Keratinocyte (primary cell): Measurements from ENCODE around the gene STEAP2. TPM values are rescaled to one million over a fixed set of nuclear protein-coding genes. Genes with fewer than 3 reads are reported as not detected.

Experiments
- DNase-seq: peaks from one replicate; pipeline ENCODE4 v3.0.0-alpha.2; 2011; ENCODE audit warnings: low read depth, missing footprints, low spot score
- FAIRE-seq: peaks from 2 replicates; lab custom pipeline; 2011; peaks lifted over from hg19 to GRCh38; lab: Jason Lieb, UNC
- H2AFZ ChIP-seq: 2 replicates; pipeline ENCODE4 v1.6.0; 2012; ENCODE audit warnings: low read length, control low read depth, inconsistent platforms; ENCODE audit not compliant: control insufficient read depth
- H3K27ac ChIP-seq: 2 replicates; pipeline ENCODE4 v1.5.1; 2011; ENCODE audit warnings: low read length; ENCODE audit not compliant: control insufficient read depth, insufficient read depth
- H3K27me3 ChIP-seq: 3 replicates; pipeline ENCODE4 v1.6.0; 2011; ENCODE audit warnings: low read length; ENCODE audit not compliant: control insufficient read depth, insufficient read depth; ENCODE audit errors: extremely low read depth
- H3K36me3 ChIP-seq, 2 experiments: 2 replicates in 1 of 2; 3 replicates in 1 of 2; pipeline ENCODE4 v1.5.1; 2011; ENCODE audit warnings: low read length in 2 of 2, mild to moderate bottlenecking in 1 of 2; ENCODE audit not compliant: control insufficient read depth in 2 of 2, insufficient read depth in 2 of 2; ENCODE audit errors: extremely low read depth in 1 of 2
- H3K4me1 ChIP-seq: 3 replicates; pipeline ENCODE4 v1.5.1; 2011; ENCODE audit warnings: low read length; ENCODE audit not compliant: control insufficient read depth, insufficient read depth; ENCODE audit errors: extremely low read depth
- H3K4me2 ChIP-seq: 3 replicates; pipeline ENCODE4 v1.6.0; 2011; ENCODE audit warnings: low read depth, low read length; ENCODE audit not compliant: control insufficient read depth, insufficient read depth; ENCODE audit errors: extremely low read depth
- H3K4me3 ChIP-seq, 3 experiments: fragments of 200-600 bp in 1 of 3; sonication (generic) in 1 of 3; 2 replicates in 2 of 3; 3 replicates in 1 of 3; pipeline ENCODE4 v1.5.1; 2011 to 2016; ENCODE audit warnings: low read length in 3 of 3, mild to moderate bottlenecking in 3 of 3, control low read depth in 2 of 3, inconsistent platforms in 1 of 3, low read depth in 1 of 3, mixed read lengths in 1 of 3, mixed run types in 1 of 3, moderate library complexity in 1 of 3; ENCODE audit not compliant: control insufficient read depth in 2 of 3, insufficient read depth in 2 of 3; ENCODE audit errors: extremely low read depth in 1 of 3
- H3K79me2 ChIP-seq: 2 replicates; pipeline ENCODE4 v1.6.0; 2012; ENCODE audit warnings: low read length; ENCODE audit not compliant: control insufficient read depth, insufficient read depth
- H3K9ac ChIP-seq: 3 replicates; pipeline ENCODE4 v1.6.0; 2011; ENCODE audit warnings: low read length; ENCODE audit not compliant: control insufficient read depth, insufficient read depth; ENCODE audit errors: extremely low read depth
- H3K9me1 ChIP-seq: 3 replicates; pipeline ENCODE4 v1.6.0; 2011; ENCODE audit warnings: low read length; ENCODE audit not compliant: control insufficient read depth, insufficient read depth; ENCODE audit errors: extremely low read depth
- H3K9me3 ChIP-seq: 2 replicates; pipeline ENCODE4 v1.5.1; 2012; ENCODE audit warnings: low read depth, low read length; ENCODE audit not compliant: control insufficient read depth
- H4K20me1 ChIP-seq: 3 replicates; pipeline ENCODE4 v1.6.0; 2011; ENCODE audit warnings: low read length; ENCODE audit not compliant: control insufficient read depth, insufficient read depth; ENCODE audit errors: extremely low read depth
- EZH2 ChIP-seq: IDR thresholded peaks from one replicate; pipeline ENCODE4 v1.6.1; 2012; ENCODE audit warnings: inconsistent platforms, mild to moderate bottlenecking, low read length, moderate library complexity
- dilution Hi-C: fragments of 300-500 bp; cut with MboI; formaldehyde crosslinking; loops from one replicate; pipeline ENCODE4 v1.7.0; 2020; ENCODE audit warnings: low sequenced_read_pairs; ENCODE audit not compliant: extremely low pct_ligation_motif_present
- polyA plus RNA-seq, 5 experiments: library from polyadenylated mRNA; depleted of rRNA in 3 of 5; stranded (reverse) in 3 of 5; stranded (forward) in 1 of 5; unstranded in 1 of 5; fragments of >200 nt; gene quantifications; 1 replicate in 1 of 5; 2 replicates in 3 of 5; 3 replicates in 1 of 5; pipeline versions ENCODE4 v1.2.1 to v1.2.3, GENCODE V29; 2011 to 2012; ENCODE audit warnings: missing spikeins in 2 of 5, low read depth in 1 of 5, low replicate concordance in 1 of 5
- TF ChIP-seq, protein P1 (sequence below), 3 experiments: IDR thresholded peaks in 1 of 3; conservative IDR thresholded peaks in 1 of 3; optimal IDR thresholded peaks in 1 of 3; 2 replicates in 2 of 3; 3 replicates in 1 of 3; pipeline versions ENCODE3 to v1.5.1; 2011; ENCODE audit warnings: low read length in 3 of 3, mild to moderate bottlenecking in 3 of 3, moderate library complexity in 2 of 3, control low read depth in 1 of 3, inconsistent platforms in 1 of 3; ENCODE audit not compliant: insufficient read depth in 2 of 3; ENCODE audit errors: extremely low read depth in 1 of 3

STEAP2 gene
- polyA plus RNA-seq, 1 donor (not counting 4 experiments of a cell fraction or from before 2014, with no cell fraction given), result 3.9 TPM

DNA sequence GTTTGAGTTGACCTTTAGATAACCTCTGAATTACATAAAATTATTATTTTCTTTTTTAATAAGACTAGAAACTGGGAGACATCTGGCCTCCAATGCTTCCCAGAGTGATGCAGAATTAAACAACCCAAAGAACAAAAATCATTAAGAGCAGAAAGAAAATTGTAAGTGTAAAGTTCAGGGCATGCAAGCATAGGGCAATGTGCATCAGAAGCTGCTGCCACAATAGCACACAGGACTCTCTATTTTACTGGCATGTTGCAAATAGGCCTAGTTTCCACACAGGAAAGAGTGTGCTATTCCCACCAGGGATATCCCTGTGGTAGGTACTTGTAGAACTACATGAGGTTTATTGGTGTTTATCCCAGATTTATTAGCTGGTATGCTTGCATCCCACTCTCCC lies 20.5 kb upstream of the STEAP2 start:
- H3K9me1 ChIP-seq, result no peaks in the 10 kb centered on the region
- dilution Hi-C loops, result no loop called here

DNA sequence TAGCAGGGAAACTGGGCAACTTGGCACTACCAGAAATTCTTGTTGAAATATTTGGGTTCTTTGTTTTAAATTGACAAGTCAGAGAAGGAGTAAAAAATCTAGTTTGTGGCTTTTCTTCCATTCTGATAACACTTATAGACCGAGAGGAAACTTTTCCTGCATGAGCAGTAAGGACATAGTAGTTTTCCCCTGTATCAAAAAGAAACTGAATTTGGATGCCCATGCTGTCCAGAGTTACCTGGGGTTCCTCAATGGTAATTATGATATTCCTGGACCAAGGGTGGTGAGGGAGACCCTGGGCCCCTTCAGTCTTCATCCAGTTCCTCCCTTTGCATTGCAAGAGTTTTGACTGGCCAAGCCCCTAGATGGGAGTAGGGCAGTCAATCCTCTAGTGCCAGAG lies 19.9 kb upstream of the STEAP2 start:
- Histone ChIP-seq H3K9me3 (peaks cover 2% of the 10 kb centered on the region), H3K4me2 (no peak overlapping the region), H3K27ac (no peak overlapping the region), H3K27me3 (no peaks in the 10 kb centered on the region), H3K4me3 (no peak overlapping the region), H3K36me3 (no peaks in the 10 kb centered on the region), H3K9me1 (no peaks in the 10 kb centered on the region), H3K4me1 (no peaks in the 10 kb centered on the region), H4K20me1 (no peaks in the 10 kb centered on the region), H3K79me2 (no peaks in the 10 kb centered on the region), H2AFZ (no peak overlapping the region), H3K9ac (no peak overlapping the region)
- DNase-seq (no peak), FAIRE-seq (no peak)
- dilution Hi-C loops, result no loop called here
- no peak for TF ChIP-seq EZH2
- TF ChIP-seq, protein P1, sequence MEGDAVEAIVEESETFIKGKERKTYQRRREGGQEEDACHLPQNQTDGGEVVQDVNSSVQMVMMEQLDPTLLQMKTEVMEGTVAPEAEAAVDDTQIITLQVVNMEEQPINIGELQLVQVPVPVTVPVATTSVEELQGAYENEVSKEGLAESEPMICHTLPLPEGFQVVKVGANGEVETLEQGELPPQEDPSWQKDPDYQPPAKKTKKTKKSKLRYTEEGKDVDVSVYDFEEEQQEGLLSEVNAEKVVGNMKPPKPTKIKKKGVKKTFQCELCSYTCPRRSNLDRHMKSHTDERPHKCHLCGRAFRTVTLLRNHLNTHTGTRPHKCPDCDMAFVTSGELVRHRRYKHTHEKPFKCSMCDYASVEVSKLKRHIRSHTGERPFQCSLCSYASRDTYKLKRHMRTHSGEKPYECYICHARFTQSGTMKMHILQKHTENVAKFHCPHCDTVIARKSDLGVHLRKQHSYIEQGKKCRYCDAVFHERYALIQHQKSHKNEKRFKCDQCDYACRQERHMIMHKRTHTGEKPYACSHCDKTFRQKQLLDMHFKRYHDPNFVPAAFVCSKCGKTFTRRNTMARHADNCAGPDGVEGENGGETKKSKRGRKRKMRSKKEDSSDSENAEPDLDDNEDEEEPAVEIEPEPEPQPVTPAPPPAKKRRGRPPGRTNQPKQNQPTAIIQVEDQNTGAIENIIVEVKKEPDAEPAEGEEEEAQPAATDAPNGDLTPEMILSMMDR (optimal IDR thresholded peaks at IDR 0.05 in 1 of 3, IDR thresholded peaks at IDR 0.05 in 1 of 3, conservative IDR thresholded peaks at IDR 0.05 in 1 of 3; ENCODE audit: extremely low read depth in 1 of 3, insufficient read depth in 2 of 3, low read length in 3 of 3), result no peak

More for the DNA sequence above, 20.5 kb upstream of the STEAP2 start:
- Histone ChIP-seq H3K4me2 (no peak overlapping the region), H3K9me3 (peaks cover 4% of the 10 kb centered on the region), H3K27me3 (no peaks in the 10 kb centered on the region), H4K20me1 (no peaks in the 10 kb centered on the region), H3K9ac (no peak overlapping the region), H3K27ac (no peak overlapping the region), H2AFZ (no peak overlapping the region), H3K4me3 (no peak overlapping the region), H3K79me2 (no peaks in the 10 kb centered on the region), H3K36me3 (no peaks in the 10 kb centered on the region), H3K4me1 (no peaks in the 10 kb centered on the region)
- DNase-seq (no peak), FAIRE-seq (no peak)
- no peak for TF ChIP-seq EZH2
- TF ChIP-seq, protein P1 (optimal IDR thresholded peaks at IDR 0.05 in 1 of 3, IDR thresholded peaks at IDR 0.05 in 1 of 3, conservative IDR thresholded peaks at IDR 0.05 in 1 of 3; ENCODE audit: extremely low read depth in 1 of 3, insufficient read depth in 2 of 3, low read length in 3 of 3), result no peak
